NAMALWA (cell line): ENCODE data around the gene TSPAN18.

Experiments
- DNase-seq: peaks from one replicate; pipeline ENCODE4 v3.0.0-alpha.2; 2015; ENCODE audit warnings: low spot score

The TSPAN18 gene

DNA sequence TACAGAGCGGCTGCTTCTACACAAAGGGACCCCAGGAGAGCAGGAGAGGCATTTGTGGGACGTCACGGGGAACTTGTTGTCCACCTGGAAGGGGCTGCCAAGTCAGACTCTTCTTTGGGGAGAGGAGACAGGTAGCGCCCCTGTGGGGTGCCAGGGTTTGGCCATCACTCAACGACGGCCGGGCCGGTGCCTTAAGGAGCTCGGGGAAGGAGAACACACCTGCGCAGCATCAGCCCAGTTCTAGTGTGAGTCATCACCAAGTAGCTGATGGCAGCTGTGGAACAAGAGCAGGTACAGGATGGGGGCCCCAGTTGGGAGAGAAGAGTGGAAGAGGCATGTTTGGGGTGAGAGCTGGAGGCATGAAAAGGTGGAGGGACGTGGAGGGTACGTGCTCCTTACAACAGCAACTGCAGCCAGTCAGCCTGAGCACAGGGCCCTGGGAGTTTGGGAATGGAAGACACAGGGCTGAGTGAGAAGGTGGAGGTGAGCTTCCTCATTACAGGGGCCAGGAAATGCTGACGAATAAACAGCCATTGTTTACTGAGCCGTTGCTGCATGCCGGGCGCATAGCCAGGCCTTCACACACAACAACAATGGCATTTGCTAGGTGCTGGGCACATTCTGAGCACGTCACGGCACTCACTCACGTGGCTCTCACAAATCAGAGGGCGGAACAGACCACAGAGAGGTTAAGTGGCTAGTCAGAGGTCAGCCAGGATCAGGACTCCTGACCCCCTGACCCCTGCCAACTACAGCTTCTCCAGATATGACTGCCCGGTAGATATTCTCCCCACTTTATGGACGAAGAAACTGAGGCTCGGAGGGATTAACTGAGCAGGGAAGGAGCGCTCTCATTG, 253.0 kb downstream of the TSPAN18 start:
- no peak for DNase-seq

DNA sequence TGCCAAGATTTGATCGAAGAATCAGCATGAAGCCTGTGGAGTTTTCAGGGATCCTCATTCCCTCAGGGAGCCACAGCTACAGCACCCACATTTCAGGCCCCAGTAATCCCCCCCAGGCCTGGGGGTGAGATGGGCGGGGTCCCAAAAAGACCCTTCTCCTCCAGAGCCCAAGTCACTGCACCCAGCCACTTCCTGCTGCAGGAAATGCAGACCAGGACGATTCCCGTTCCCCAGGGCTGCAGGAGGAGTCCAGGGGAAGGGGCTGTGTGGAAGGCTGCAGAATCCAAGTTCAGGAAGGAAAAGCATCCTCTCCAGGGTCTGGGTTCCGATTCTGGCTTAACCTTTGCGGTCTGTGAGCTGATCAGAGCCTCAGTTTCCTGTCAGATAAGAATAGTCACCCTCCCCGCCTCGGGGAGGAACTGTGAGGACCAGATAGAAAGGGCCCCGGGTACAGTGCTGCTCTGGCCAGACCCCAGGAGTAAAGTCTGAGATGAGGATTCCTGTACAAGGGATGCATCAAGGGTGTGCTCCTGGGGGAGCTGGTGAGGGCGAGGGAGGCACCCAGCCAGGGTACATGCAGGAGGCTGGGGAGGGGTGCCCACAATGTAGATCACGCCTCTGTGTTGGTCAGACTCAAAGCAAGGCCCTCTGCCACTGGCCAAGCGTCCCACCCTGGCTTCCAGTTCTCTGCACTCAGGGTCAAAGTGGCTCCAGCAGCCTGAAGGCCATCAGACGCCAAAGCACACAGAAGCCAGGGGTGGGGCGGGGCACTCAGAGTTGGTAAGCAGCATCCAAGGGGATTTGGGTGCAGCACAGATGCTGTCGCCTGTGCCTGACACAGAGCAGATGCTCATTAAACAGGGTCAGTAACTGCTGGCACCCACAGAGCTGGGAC, 254.0 kb downstream of the TSPAN18 start:
- DNase-seq, result no peak
